Stimulated activated CD8-positive, alpha-beta memory T cell treated with anti-CD3 and anti-CD28 coated beads, Interleukin-7, amount 100 ng/mL, for 48 hours (primary cell): Measurements from ENCODE around the gene PCDHA10.
"Not testable (repeated sequence)": the region's sequence is repeated elsewhere in the genome, so short reads cannot be mapped to it uniquely, and the experiment has no call there.

Experiments used
- DNase-seq, 2 donors: peaks; one replicate each; pipeline ENCODE4 v3.0.0-alpha.2; 2020; ENCODE audit warnings: low read depth in 1 of 2; ENCODE audit errors: extremely low read depth in 1 of 2

The PCDHA10 gene

DNA sequence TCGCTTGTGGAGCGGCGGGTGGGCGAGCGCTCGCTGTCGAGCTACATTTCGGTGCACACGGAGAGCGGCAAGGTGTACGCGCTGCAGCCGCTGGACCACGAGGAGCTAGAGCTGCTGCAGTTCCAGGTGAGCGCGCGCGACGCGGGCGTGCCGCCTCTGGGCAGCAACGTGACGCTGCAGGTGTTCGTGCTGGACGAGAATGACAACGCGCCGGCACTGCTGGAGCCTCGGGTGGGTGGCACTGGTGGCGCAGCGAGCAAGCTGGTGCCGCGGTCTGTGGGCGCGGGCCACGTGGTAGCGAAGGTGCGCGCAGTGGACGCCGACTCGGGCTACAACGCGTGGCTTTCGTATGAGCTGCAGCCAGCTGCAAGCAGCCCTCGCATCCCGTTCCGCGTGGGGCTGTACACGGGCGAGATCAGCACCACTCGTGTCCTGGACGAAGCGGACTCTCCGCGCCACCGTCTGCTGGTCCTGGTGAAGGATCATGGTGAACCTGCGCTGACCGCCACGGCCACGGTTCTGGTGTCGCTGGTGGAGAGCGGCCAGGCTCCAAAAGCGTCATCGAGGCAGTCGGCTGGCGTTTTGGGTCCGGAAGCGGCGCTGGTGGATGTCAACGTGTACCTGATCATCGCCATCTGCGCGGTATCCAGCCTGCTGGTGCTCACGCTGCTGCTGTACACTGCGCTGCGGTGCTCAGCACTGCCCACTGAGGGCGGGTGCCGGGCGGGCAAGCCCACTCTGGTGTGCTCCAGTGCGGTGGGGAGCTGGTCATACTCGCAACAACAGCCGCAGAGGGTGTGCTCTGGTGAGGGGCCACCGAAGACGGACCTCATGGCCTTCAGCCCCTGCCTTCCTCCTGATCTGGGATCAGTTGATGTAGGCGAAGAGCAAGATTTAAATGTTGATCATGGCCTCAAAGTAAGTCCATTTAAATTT, 12.6 kb upstream of the PCDHA10 start:
- no peak for DNase-seq

DNA sequence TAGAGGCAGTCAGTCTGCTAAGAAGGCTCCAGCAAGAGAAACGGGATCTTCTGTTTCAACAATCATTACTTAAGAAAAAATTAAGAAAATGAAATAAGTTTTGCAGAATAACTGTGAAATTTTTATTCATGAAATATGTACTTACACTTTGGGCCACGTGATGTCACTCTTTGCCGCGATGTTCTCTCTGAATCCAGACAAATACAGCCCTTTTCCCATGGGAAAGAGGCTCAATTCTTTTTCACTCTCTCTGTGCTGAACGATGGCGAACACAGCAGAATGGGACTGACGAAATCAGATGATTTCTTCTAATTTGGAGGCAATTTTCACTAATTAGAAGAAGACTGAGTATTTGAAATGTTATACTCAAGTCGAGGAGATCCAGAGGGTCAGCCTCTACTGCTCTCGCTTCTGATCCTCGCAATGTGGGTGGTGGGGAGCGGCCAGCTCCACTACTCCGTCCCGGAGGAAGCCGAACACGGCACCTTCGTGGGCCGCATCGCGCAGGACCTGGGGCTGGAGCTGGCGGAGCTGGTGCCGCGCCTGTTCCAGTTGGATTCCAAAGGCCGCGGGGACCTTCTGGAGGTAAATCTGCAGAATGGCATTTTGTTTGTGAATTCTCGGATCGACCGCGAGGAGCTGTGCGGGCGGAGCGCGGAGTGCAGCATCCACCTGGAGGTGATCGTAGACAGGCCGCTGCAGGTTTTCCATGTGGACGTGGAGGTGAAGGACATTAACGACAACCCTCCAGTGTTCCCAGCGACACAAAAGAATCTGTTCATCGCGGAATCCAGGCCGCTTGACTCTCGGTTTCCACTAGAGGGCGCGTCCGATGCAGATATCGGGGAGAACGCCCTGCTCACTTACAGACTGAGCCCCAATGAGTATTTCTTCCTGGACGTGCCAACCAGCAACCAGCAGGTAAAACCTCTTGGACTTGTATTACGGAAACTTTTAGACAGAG, 7.3 kb upstream of the PCDHA10 start, which contains the start of gene PCDHA9:
Gene PCDHA9 (plus strand): TSS at position 244 of the 964 bp plus-strand sequence. CDS start 114 bp downstream, at position 358.
- not testable (repeated sequence) for DNase-seq

DNA sequence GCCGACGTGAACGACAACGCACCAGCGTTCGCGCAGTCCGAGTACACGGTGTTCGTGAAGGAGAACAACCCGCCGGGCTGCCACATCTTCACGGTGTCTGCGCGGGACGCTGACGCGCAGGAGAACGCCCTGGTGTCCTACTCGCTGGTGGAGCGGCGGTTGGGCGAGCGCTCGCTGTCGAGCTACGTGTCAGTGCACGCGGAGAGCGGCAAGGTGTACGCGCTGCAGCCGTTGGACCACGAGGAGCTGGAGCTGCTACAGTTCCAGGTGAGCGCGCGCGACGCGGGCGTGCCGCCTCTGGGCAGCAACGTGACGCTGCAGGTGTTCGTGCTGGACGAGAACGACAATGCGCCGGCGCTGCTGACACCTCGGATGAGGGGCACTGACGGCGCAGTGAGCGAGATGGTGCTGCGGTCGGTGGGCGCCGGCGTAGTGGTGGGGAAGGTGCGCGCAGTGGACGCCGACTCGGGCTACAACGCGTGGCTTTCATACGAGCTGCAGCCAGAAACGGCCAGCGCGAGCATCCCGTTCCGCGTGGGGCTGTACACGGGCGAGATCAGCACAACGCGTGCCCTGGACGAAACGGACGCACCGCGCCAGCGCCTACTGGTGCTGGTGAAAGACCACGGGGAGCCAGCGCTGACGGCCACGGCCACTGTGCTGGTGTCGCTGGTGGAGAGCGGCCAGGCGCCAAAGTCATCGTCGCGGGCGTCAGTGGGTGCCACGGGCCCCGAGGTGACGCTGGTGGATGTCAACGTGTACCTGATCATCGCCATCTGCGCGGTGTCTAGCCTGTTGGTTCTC, 5.7 kb upstream of the PCDHA10 start:
- DNase-seq, result not testable (repeated sequence)

DNA sequence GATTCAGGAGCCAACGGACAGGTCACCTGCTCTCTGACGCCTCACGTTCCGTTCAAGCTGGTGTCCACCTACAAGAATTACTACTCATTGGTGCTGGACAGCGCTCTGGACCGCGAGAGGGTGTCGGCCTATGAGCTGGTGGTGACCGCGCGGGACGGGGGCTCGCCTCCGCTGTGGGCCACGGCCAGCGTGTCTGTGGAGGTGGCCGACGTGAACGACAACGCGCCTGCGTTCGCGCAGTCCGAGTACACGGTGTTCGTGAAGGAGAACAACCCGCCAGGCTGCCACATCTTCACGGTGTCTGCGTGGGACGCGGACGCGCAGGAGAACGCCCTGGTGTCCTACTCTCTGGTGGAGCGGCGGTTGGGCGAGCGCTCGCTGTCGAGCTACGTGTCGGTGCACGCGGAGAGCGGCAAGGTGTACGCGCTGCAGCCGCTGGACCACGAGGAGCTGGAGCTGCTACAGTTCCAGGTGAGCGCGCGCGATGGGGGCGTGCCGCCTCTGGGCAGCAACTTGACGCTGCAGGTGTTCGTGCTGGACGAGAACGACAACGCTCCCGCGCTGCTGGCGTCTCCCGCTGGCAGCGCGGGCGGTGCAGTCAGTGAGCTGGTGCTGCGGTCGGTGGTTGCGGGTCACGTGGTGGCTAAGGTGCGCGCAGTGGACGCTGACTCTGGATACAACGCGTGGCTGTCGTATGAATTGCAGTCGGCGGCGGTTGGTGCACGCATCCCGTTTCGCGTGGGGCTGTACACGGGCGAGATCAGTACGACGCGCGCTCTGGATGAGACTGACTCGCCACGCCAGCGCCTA, 1.7 kb downstream of the PCDHA10 start:
- no peak for DNase-seq

- no peak for DNase-seq
Measured at GRCh38 chr5:140857987-140858240, 2.2 kb downstream of the PCDHA10 start.

DNA sequence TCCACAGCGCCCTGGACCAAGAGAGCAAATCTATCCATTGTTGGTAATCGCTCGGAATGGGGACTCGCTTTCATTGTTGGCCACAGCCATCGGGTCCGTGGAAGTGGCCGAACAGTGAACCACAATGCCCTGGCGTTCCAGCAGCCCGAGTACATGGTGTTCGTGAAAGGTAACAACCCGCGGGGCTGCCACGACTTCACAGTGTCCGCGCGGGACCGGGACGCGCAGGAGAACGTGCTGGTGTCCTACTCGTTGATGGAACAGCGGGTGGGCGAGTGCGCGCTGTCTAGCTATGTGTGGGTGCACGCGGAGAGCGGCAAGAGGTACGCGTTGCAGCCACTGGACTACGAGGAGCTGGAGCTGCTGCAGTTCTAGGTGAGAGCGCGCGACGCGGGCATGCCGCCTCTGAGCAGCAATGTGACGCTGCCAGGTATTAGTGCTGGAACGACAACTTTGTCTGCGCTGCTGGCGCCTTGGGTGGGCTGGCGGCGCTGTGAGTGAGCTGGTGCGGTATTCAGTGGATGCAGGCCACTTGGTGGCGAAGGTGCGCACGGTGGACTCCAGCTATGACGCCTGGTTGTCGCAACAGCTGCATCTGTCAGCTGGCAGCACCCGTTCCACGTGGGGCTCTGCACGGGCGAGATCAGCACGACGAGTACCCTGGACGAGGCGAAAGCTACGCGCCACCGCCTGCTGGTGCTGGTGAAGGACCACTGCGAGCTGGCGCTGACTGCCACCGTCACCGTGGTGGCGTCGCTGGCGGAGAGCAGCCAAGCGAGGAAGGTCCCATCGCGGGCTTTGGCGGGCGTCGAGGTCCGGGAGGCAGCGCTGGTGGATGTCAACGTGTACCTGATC, 7.0 kb downstream of the PCDHA10 start:
- no peak for DNase-seq

DNA sequence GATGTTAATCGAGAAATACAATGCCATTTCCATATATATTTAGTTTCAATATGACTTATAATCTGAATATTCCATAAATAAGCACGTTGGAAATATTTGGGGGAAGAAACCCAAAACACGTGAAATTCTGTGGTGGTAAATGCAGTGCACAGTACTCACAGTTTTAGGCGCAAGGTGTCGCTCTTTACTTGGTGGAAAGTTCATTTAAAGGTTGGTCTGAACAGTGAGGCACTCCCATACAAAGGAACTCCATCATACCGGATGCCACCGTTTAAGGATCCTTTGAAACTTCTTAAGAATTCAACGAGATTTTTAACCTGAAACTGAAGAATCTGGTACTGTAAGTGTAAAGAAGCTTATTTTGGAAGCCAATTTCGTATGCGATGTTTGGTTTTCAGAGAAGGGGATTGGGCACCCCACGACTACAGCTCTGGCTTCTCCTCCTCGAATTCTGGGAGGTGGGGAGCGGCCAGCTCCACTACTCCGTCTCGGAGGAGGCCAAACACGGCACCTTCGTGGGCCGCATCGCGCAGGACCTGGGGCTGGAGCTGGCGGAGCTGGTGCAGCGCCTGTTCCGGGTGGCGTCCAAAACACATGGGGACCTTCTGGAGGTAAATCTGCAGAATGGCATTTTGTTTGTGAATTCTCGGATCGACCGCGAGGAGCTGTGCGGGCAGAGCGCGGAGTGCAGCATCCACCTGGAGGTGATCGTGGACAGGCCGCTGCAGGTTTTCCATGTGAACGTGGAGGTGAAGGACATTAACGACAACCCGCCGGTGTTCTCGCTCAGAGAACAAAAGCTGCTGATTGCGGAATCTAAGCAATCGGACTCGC, 13.2 kb downstream of the PCDHA10 start, which contains the start of gene PCDHA11:
Gene PCDHA11 (plus strand): TSS at position 237 of the 834 bp plus-strand sequence. CDS start 147 bp downstream, at position 384.
- DNase-seq, result no peak

DNA sequence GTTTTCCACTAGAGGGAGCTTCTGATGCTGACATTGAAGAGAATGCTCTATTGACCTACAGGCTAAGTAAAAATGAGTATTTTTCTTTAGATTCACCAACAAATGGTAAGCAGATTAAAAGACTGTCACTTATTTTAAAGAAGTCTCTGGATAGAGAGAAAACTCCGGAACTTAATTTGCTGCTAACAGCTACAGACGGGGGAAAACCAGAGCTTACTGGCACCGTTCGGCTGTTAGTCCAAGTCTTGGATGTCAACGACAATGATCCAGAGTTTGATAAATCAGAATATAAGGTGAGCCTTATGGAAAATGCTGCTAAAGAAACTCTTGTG, 13.8 kb downstream of the PCDHA10 start:
- DNase-seq, result no peak

GRCh38 chr5:140870221-140871201, 14.8 kb downstream of the PCDHA10 start:
- no peak for DNase-seq

GRCh38 chr5:140875085-140876065, 19.7 kb downstream of the PCDHA10 start, which contains the start of gene PCDHA12:
Gene PCDHA12, plus strand, starts transcription at chr5:140875308. Its CDS starts 165 bp downstream, at chr5:140875473.
- DNase-seq, result no peak

DNA sequence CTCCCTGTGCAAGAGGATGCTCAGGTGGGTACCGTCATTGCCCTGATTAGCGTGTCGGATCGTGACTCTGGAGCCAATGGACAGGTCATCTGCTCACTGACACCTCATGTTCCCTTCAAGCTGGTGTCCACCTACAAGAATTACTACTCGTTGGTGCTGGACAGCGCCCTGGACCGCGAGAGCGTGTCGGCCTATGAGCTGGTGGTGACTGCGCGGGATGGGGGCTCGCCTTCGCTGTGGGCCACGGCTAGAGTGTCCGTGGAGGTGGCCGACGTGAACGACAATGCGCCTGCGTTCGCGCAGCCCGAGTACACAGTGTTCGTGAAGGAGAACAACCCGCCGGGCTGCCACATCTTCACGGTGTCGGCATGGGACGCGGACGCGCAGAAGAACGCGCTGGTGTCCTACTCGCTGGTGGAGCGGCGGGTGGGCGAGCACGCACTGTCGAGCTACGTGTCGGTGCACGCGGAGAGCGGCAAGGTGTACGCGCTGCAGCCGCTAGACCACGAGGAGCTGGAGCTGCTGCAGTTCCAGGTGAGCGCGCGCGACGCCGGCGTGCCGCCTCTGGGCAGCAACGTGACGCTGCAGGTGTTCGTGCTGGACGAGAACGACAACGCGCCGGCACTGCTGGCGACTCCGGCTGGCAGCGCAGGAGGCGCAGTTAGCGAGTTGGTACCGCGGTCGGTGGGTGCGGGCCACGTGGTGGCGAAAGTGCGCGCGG, 21.0 kb downstream of the PCDHA10 start:
- not testable (repeated sequence) for DNase-seq

GRCh38 chr5:140877262-140877581, 21.5 kb downstream of the PCDHA10 start:
- DNase-seq, result no peak

DNA sequence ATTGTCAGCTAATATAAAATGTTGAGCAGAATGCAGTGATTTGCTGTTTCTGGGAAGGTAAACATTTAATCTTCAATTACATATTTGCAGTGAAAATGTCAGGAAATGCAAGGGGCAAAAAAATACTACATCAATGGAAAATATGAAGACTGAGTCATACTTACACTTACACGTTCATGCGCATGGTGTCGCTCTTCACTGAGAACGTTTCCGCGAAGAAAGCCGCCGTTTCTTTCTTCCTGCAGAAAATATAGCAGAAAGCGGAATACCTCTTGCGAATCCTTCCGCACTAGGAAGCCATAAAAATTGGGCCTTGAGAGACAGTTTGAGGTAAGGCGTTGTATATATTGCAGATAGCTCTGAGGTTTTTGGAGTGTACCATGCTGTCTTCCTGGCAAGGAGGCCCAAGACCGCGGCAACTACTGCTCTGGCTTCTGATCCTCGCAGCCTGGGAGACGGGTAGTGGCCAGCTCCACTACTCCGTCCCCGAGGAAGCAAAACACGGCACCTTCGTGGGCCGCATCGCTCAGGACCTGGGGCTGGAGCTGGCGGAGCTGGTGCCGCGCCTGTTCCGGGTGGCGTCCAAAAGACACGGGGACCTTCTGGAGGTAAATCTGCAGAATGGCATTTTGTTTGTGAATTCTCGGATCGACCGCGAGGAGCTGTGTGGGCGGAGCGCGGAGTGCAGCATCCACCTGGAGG, 26.3 kb downstream of the PCDHA10 start, which contains the start of gene PCDHA13:
Gene PCDHA13 (plus strand): TSS at position 236 of the 702 bp plus-strand sequence. CDS start 145 bp downstream, at position 381.
- no peak for DNase-seq

GRCh38 chr5:140882591-140882899, 26.8 kb downstream of the PCDHA10 start:
- DNase-seq, result no peak

DNA sequence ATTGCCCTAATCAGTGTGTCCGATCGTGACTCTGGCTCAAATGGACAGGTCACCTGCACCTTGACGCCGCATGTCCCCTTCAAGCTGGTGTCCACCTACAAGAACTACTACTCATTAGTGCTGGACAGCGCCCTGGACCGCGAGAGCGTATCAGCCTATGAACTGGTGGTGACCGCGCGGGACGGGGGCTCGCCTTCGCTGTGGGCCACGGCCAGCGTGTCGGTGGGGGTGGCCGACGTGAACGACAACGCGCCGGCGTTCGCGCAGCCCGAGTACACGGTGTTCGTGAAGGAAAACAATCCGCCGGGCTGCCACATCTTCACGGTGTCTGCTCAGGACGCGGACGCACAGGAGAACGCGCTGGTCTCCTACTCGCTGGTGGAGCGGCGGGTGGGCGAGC, 27.7 kb downstream of the PCDHA10 start:
- DNase-seq, result no peak
